H1 (cell line): ENCODE measurements around the gene OSR1. TPM values are rescaled to one million over a fixed set of nuclear protein-coding genes. Genes with fewer than 3 reads are reported as not detected.

Source experiments
- CTCF ChIA-PET: fragments of 300-600 bp; sonication (Branson Sonifier 250); formaldehyde crosslinking; loops from one replicate; lab custom pipeline; 2021; ENCODE audit not compliant: partially characterized antibody; lab: Charles Lee
- POLR2A ChIA-PET: fragments of 300-600 bp; sonication (Branson Sonifier 250); formaldehyde crosslinking; loops from one replicate; lab custom pipeline; 2021; ENCODE audit warnings: inconsistent platforms; ENCODE audit not compliant: partially characterized antibody; lab: Charles Lee
- DNase-seq, 2 experiments: peaks; one replicate each; pipeline versions ENCODE4 v3.0.0 to v3.0.0-alpha.2; 2010 to 2022; ENCODE audit warnings: low spot score in 2 of 2, low read depth in 1 of 2, mixed read lengths in 1 of 2
- FAIRE-seq: peaks from 2 replicates; lab custom pipeline; 2011; peaks lifted over from hg19 to GRCh38; lab: Jason Lieb, UNC
- H2AFZ ChIP-seq: 2 replicates; pipeline ENCODE4 v1.8.1; 2012; ENCODE audit warnings: low read length, inconsistent platforms
- H2AK5ac ChIP-seq: 2 replicates; pipeline ENCODE4 v1.6.1; 2013; ENCODE audit warnings: low read depth, low read length
- H2BK120ac ChIP-seq: replicated peaks from 2 replicates; pipeline ENCODE3; 2013; ENCODE audit warnings: low read depth, low read length, inconsistent platforms
- H2BK12ac ChIP-seq: 2 replicates; pipeline ENCODE4 v1.6.1; 2013; ENCODE audit warnings: low read depth, low read length
- H2BK15ac ChIP-seq: 2 replicates; pipeline ENCODE4 v1.6.1; 2013; ENCODE audit warnings: low read length
- H2BK20ac ChIP-seq: 2 replicates; pipeline ENCODE4 v1.6.1; 2013; ENCODE audit warnings: low read length
- H2BK5ac ChIP-seq: 2 replicates; pipeline ENCODE4 v1.6.1; 2013; ENCODE audit warnings: low read depth, low read length
- H3K14ac ChIP-seq: 2 replicates; pipeline ENCODE4 v1.6.1; 2013; ENCODE audit warnings: inconsistent platforms; ENCODE audit not compliant: insufficient read length
- H3K18ac ChIP-seq: 2 replicates; pipeline ENCODE4 v1.6.1; 2013; ENCODE audit warnings: low read length; ENCODE audit errors: extremely low read depth
- H3K23ac ChIP-seq: 2 replicates; pipeline ENCODE4 v1.6.1; 2013; ENCODE audit warnings: inconsistent platforms; ENCODE audit not compliant: insufficient read length
- H3K23me2 ChIP-seq: 2 replicates; pipeline ENCODE4 v1.6.1; 2013; ENCODE audit warnings: low read depth, low read length
- H3K27ac ChIP-seq: 2 replicates; pipeline ENCODE4 v1.6.1; 2011; ENCODE audit warnings: low read depth, low read length, inconsistent platforms
- H3K27me3 ChIP-seq, 4 experiments: replicated peaks in 1 of 4; 1 replicate in 1 of 4; 2 replicates in 3 of 4; pipeline versions ENCODE4 v1.6.1 to v1.8.1; 2011 to 2013; ENCODE audit warnings: low read length in 3 of 4, mild to moderate bottlenecking in 3 of 4, inconsistent platforms in 2 of 4, mixed read lengths in 2 of 4, moderate library complexity in 1 of 4; ENCODE audit not compliant: control insufficient read depth in 3 of 4, insufficient read depth in 3 of 4; ENCODE audit errors: extremely low read depth in 1 of 4
- H3K36me3 ChIP-seq, 4 experiments: 2 replicates each; pipeline versions ENCODE4 v1.6.1 to v1.8.1; 2011 to 2013; ENCODE audit warnings: mild to moderate bottlenecking in 4 of 4, low read length in 3 of 4, moderate library complexity in 2 of 4, control low read depth in 1 of 4, inconsistent platforms in 1 of 4; ENCODE audit not compliant: insufficient read depth in 4 of 4, control insufficient read depth in 2 of 4
- H3K4ac ChIP-seq: replicated peaks from 2 replicates; pipeline ENCODE3; 2013; ENCODE audit warnings: low read length, low read depth, mixed read lengths, inconsistent platforms; ENCODE audit not compliant: insufficient read length
- H3K4me1 ChIP-seq, 4 experiments: replicated peaks in 1 of 4; 1 replicate in 1 of 4; 2 replicates in 3 of 4; pipeline versions ENCODE4 v1.6.1 to v1.8.1; 2011 to 2013; ENCODE audit warnings: low read length in 3 of 4, inconsistent platforms in 2 of 4, mixed read lengths in 1 of 4; ENCODE audit not compliant: insufficient read depth in 4 of 4, control insufficient read depth in 3 of 4
- H3K4me2 ChIP-seq, 2 experiments: 2 replicates each; pipeline versions ENCODE4 v1.6.1 to v1.8.1; 2011 to 2013; ENCODE audit warnings: low read depth in 2 of 2, low read length in 2 of 2, control low read depth in 1 of 2, inconsistent platforms in 1 of 2, mild to moderate bottlenecking in 1 of 2; ENCODE audit not compliant: insufficient read depth in 1 of 2
- H3K4me3 ChIP-seq, 4 experiments: fragments of 200-600, 300-600 bp in 1 of 4; sonication (generic), shearing (Covaris generic), sonication (Bioruptor Twin) in 1 of 4; 2 replicates each; pipeline versions ENCODE4 v1.5.1 to v1.8.1; 2011 to 2016; ENCODE audit warnings: low read length in 4 of 4, low read depth in 3 of 4, control low read depth in 2 of 4, inconsistent platforms in 2 of 4, mild to moderate bottlenecking in 2 of 4, mixed read lengths in 1 of 4, moderate library complexity in 1 of 4; ENCODE audit not compliant: insufficient read depth in 2 of 4; ENCODE audit errors: extremely low read depth in 1 of 4
- H3K56ac ChIP-seq: replicated peaks from 2 replicates; pipeline ENCODE3; 2013; ENCODE audit warnings: low read depth, mild to moderate bottlenecking, mixed read lengths, low read length, inconsistent platforms; ENCODE audit not compliant: insufficient read length
- H3K79me1 ChIP-seq: 2 replicates; pipeline ENCODE4 v1.6.1; 2013; ENCODE audit warnings: low read depth, low read length, control low read depth
- H3K79me2 ChIP-seq, 2 experiments: 2 replicates each; pipeline versions ENCODE4 v1.6.1 to v1.8.1; 2012 to 2013; ENCODE audit warnings: low read length in 2 of 2, mild to moderate bottlenecking in 2 of 2, inconsistent platforms in 1 of 2; ENCODE audit not compliant: insufficient read depth in 2 of 2, control insufficient read depth in 1 of 2
- H3K9ac ChIP-seq, 4 experiments: replicated peaks in 1 of 4; 1 replicate in 1 of 4; 2 replicates in 3 of 4; pipeline versions ENCODE4 v1.6.1 to v1.8.1; 2011 to 2013; ENCODE audit warnings: low read depth in 3 of 4, low read length in 3 of 4, control low read depth in 2 of 4, mild to moderate bottlenecking in 2 of 4, moderate library complexity in 2 of 4, inconsistent platforms in 1 of 4; ENCODE audit errors: extremely low read depth in 1 of 4
- H3K9me3 ChIP-seq, 2 experiments: 2 replicates each; pipeline versions ENCODE4 v1.6.1 to v1.8.1; 2012 to 2013; ENCODE audit warnings: mild to moderate bottlenecking in 2 of 2, moderate library complexity in 2 of 2, control low read depth in 1 of 2, inconsistent platforms in 1 of 2, low read depth in 1 of 2, low read length in 1 of 2, mixed read lengths in 1 of 2; ENCODE audit not compliant: insufficient read depth in 2 of 2
- H4K20me1 ChIP-seq, 2 experiments: replicated peaks in 1 of 2; 2 replicates each; pipeline versions ENCODE3 to v1.8.1; 2011 to 2013; ENCODE audit warnings: inconsistent platforms in 2 of 2, low read length in 2 of 2, mild to moderate bottlenecking in 1 of 2; ENCODE audit not compliant: insufficient read depth in 2 of 2, control insufficient read depth in 1 of 2
- H4K5ac ChIP-seq: 2 replicates; pipeline ENCODE4 v1.6.1; 2013; ENCODE audit warnings: low read length, low read depth, mixed read lengths, inconsistent platforms; ENCODE audit not compliant: insufficient read length
- H4K8ac ChIP-seq: 2 replicates; pipeline ENCODE4 v1.8.0; 2013; ENCODE audit warnings: mild to moderate bottlenecking, moderate library complexity, low read length, inconsistent platforms; ENCODE audit not compliant: insufficient read depth; ENCODE audit errors: extremely low read depth
- H4K91ac ChIP-seq: replicated peaks from 2 replicates; pipeline ENCODE3; 2013; ENCODE audit warnings: low read length, mixed read lengths, inconsistent platforms; ENCODE audit not compliant: insufficient read length
- WGBS, 2 experiments: shearing (Covaris generic) in 1 of 2; methylation state at CpG; one replicate each; pipeline versions ENCODE4 v1.1.6 to v1.1.7; 2013 to 2015; ENCODE audit warnings: low lambda C conversion rate in 2 of 2, mixed read lengths in 2 of 2, inconsistent platforms in 1 of 2, low coverage in 1 of 2, missing lambda C conversion rate in 1 of 2; ENCODE audit not compliant: insufficient replicate concordance in 2 of 2, insufficient coverage in 1 of 2, insufficient read length in 1 of 2; ENCODE audit errors: extremely low coverage in 1 of 2, missing lambda C conversion rate in 1 of 2; 5-methylcytosine and 5-hydroxymethylcytosine counted together
- polyA plus RNA-seq, 7 experiments: library from polyadenylated mRNA; depleted of rRNA in 3 of 7; stranded (reverse) in 5 of 7; unstranded in 2 of 7; fragments of >200 nt in 5 of 7; fragments of 200-250 nt in 2 of 7; gene quantifications; 1 replicate in 5 of 7; 2 replicates in 1 of 7; 4 replicates in 1 of 7; pipeline versions ENCODE4 v1.2.1 to v1.2.3, GENCODE V29; 2011 to 2013; ENCODE audit warnings: missing spikeins in 2 of 7, mixed read lengths in 2 of 7
- total RNA-seq: library from RNA; stranded (reverse); fragmentation: NEBNext Ultra II Directional; extraction: Animal tissue kit (Norgen Biotek cat#: 25700); gene quantifications from 2 replicates; pipeline ENCODE4 v1.2.1, GENCODE V29; 2021

The OSR1 gene
- total and polyA plus RNA-seq, 2 of the 8 experiments (the other 6 are each of a cell fraction or from before 2014, with no cell fraction given): 0.05 to 0.22 TPM

DNA sequence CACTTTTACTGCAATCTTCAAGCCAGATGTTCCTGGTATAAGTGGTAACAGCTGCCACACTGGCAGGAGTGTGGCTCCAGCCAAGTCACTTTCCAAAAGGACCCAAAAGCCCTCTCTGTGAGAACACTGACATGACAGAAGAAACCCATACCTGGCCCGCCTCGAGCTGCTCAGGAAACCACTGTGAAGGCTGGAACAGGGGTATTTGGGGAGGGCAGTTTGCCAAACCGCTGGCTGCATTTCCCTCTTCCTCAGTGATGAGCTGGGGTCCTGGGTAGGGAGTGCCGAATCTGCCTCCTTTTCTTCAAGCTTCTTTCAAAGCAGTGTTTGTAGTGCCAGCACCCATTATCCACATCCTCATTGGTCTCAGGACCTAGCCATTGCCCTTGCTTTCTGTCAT lies 10.3 kb upstream of the OSR1 start:
- Histone ChIP-seq H2AK5ac (no peak overlapping the region), H3K4me2 (no peak overlapping the region), H3K4me3 (no peak overlapping the region), H4K8ac (no peak overlapping the region), H2BK20ac (no peak overlapping the region), H3K9ac (no peak overlapping the region), H3K18ac (no peak overlapping the region), H3K4me1 (no peaks in the 10 kb centered on the region), H3K23ac (no peak overlapping the region), H3K14ac (no peak overlapping the region), H3K27me3 (peaks cover 8 to 23% (median 15%) of the 10 kb centered on the region in 4 experiments), H3K79me2 (no peaks in the 10 kb centered on the region), H4K5ac (no peak overlapping the region), H2BK120ac (no peak overlapping the region), H3K56ac (no peak overlapping the region), H4K20me1 (peaks cover 0 to 2% of the 10 kb centered on the region in 2 experiments), H2BK5ac (no peak overlapping the region), H3K23me2 (no peaks in the 10 kb centered on the region), H3K9me3 (no peaks in the 10 kb centered on the region), H3K36me3 (no peaks in the 10 kb centered on the region), H3K79me1 (no peaks in the 10 kb centered on the region; the same call in 1 of the 2 replicates), H2AFZ (no peak overlapping the region), H2BK15ac (no peak overlapping the region), H3K4ac (no peak overlapping the region), H2BK12ac (no peak overlapping the region), H4K91ac (no peak overlapping the region), H3K27ac (no peak overlapping the region)
- WGBS, 2 experiments: 79% methylated on average over 3 of the region's 4 CpGs; no CpG with 5 or more reads in 1 of the 2 experiments
- DNase-seq (no peak), FAIRE-seq (no peak)
- POLR2A ChIA-PET: no interaction called here
- CTCF ChIA-PET: interaction anchor here (0.7 to 4.5 kb wide), 52 partner anchors 8 to 1285 kb away, joined by 3 to 55 read pairs (median 4); partner anchors contain the start of gene OSR1
